Esophagus squamous epithelium (tissue), 5 donors: Measurements from ENCODE around the gene LDLRAD4. TPM values are rescaled to one million over a fixed set of nuclear protein-coding genes. Genes with fewer than 3 reads are reported as not detected.

Experiments used
- DNase-seq: peaks from one replicate; lab custom pipeline; 2025; lab: John Stamatoyannopoulos, UW
- H3K27ac ChIP-seq, 4 donors: fragments of 200-600 bp; sonication (generic); one replicate each; pipeline ENCODE4 v1.5.1; 2016 to 2019; ENCODE audit warnings: mild to moderate bottlenecking in 1 of 4
- H3K27me3 ChIP-seq, 4 donors: fragments of 200-600 bp; sonication (generic); 1 replicate in 3 of 4; 2 replicates in 1 of 4; pipeline versions ENCODE4 v1.5.1 to v1.6.0; 2017 to 2021; ENCODE audit warnings: antibody characterized with exemption in 1 of 4
- H3K36me3 ChIP-seq, 3 donors: fragments of 200-600 bp; sonication (generic); one replicate each; pipeline ENCODE4 v1.5.1; 2016 to 2019
- H3K4me1 ChIP-seq, 3 donors: fragments of 200-600 bp; sonication (generic); one replicate each; pipeline ENCODE4 v1.5.1; 2017 to 2019
- H3K4me3 ChIP-seq, 4 donors: fragments of 200-600 bp; sonication (generic); 1 replicate in 3 of 4; 2 replicates in 1 of 4; pipeline ENCODE4 v1.5.1; 2016 to 2019; ENCODE audit warnings: mild to moderate bottlenecking in 2 of 4, moderate library complexity in 1 of 4
- H3K9me3 ChIP-seq, 3 donors: fragments of 200-600 bp; sonication (generic); one replicate each; pipeline ENCODE4 v1.5.1; 2016 to 2019
- CTCF ChIP-seq, 6 experiments: fragments of 450-650 bp in 4 of 6; fragments of 200-600 bp in 2 of 6; sonication (generic) in 2 of 6; IDR thresholded peaks; one replicate each; pipeline ENCODE4 v1.5.1; 2016 to 2019; ENCODE audit warnings: antibody characterized with exemption in 6 of 6, mild to moderate bottlenecking in 4 of 6, moderate library complexity in 4 of 6
- POLR2A ChIP-seq, 4 donors: fragments of 450-650 bp; IDR thresholded peaks; one replicate each; pipeline ENCODE4 v1.6.1; 2017; ENCODE audit warnings: antibody characterized with exemption in 4 of 4, mild to moderate bottlenecking in 4 of 4, moderate library complexity in 3 of 4
- WGBS, 2 donors: methylation state at CpG; one replicate each; pipeline ENCODE4 v1.1.5; 2018; 5-methylcytosine and 5-hydroxymethylcytosine counted together
- intact Hi-C: fragments of 100-400 bp; cut with DNase I; formaldehyde crosslinking; loops from one replicate; pipeline ENCODE4 v1.15.0; 2022
- total RNA-seq, 4 donors: library from RNA; depleted of rRNA; stranded (reverse); fragments of >200 nt; gene quantifications; one replicate each; pipeline ENCODE4 v1.1.0, GENCODE V29; 2016
- donor health status: DM: yes; HTN: yes; CAD: no.

LDLRAD4 gene
- total RNA-seq, 4 donors from 2014 or later, result 0.91 to 17.9 (median 6.8) TPM

GRCh38 chr18:13229001-13229671, 10.6 kb downstream of the LDLRAD4 start:
- no peaks in the 10 kb centered on the region for H3K27me3 ChIP-seq
- no peak overlapping the region for H3K27ac ChIP-seq
- H3K4me1 ChIP-seq, result peaks cover 0 to 7% (median 5%) of the 10 kb centered on the region in 3 donors
- H3K4me3 ChIP-seq, result no peak overlapping the region
- 68 to 82% methylated on average over 8 to 12 of the region's 13 CpGs for WGBS, 2 donors
- TF ChIP-seq CTCF (IDR thresholded peaks at IDR 0.05), result no peak
- TF ChIP-seq POLR2A (IDR thresholded peaks at IDR 0.05), result no peak
- no peak for DNase-seq
- no peaks in the 10 kb centered on the region for H3K9me3 ChIP-seq
- no peaks in the 10 kb centered on the region for H3K36me3 ChIP-seq
- intact Hi-C loops, result no loop called here

GRCh38 chr18:13231151-13231550, 12.6 kb downstream of the LDLRAD4 start:
- intact Hi-C loops, result no loop called here
- no peak for TF ChIP-seq CTCF (IDR thresholded peaks at IDR 0.05)
- no peak for TF ChIP-seq POLR2A (IDR thresholded peaks at IDR 0.05)
- DNase-seq, result no peak
- Histone ChIP-seq H3K4me3 (no peak overlapping the region), H3K9me3 (no peaks in the 10 kb centered on the region), H3K27me3 (no peaks in the 10 kb centered on the region), H3K36me3 (no peaks in the 10 kb centered on the region), H3K27ac (no peak overlapping the region), H3K4me1 (peaks cover 0 to 18% (median 5%) of the 10 kb centered on the region in 3 donors)
- WGBS, 2 donors, result 85 to 89% methylated on average over 14 to 17 of the region's 17 CpGs

- no peaks in the 10 kb centered on the region for H3K9me3 ChIP-seq
- intact Hi-C loops, result no loop called here
- DNase-seq, result no peak
- WGBS, 2 donors, result 71 to 91% methylated on average over 19 to 27 of the region's 37 CpGs
- no peak for TF ChIP-seq POLR2A (IDR thresholded peaks at IDR 0.05)
- TF ChIP-seq CTCF (IDR thresholded peaks at IDR 0.05), result no peak
- no peaks in the 10 kb centered on the region for H3K36me3 ChIP-seq
- H3K4me3 ChIP-seq, result peak overlapping the region in 1 of 4 donors; percentile 21
- H3K27me3 ChIP-seq, result no peaks in the 10 kb centered on the region
- peaks cover 0 to 21% (median 5%) of the 10 kb centered on the region in 3 donors for H3K4me1 ChIP-seq
- no peak overlapping the region for H3K27ac ChIP-seq
These were observed 13.7 kb downstream of the LDLRAD4 start for GRCh38 chr18:13232086-13232917.

DNA sequence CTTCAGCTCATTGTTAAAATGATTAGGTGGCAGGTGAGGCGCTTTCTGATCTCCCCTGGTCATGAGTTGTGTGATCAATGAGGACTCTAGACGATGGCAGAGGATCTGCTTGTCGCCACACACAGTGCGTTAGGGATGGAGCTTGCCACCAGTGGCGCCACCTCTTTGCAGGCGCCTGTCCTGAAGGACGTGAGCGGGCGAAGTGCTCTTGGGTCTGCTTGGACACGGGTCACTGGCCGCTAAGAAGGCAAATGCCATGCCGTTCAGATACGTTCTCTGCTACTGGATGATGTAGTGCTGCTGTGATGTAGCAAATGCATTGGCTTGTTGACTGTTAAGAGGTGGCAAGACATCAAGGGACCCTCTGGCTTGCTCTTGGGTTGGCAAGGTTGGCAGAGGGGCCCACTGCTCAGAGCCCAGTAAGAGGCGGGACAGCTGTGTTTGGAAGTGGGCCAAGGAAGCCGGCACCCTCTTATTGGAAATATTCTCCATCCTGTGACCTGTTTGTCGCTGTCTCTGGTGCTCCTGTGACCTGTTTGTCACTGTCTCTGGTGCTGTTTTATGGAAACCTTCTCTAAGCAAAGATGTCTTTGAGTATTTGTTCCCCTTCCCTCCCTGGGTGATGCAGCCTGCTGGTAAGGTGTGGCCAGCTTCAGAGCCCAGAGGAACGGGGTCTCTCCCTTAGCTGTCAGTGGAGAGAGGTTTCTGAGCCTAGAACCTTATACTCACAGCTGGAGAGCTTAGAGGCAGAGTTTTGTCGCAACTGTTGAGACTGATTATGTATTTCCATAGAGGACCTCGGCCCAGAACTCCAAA, 14.6 kb downstream of the LDLRAD4 start:
- Histone ChIP-seq H3K4me3 (peak overlapping the region in 1 of 4 donors; percentile 21), H3K9me3 (no peaks in the 10 kb centered on the region), H3K4me1 (peaks cover 0 to 21% (median 5%) of the 10 kb centered on the region in 3 donors), H3K27me3 (no peaks in the 10 kb centered on the region), H3K27ac (no peak overlapping the region), H3K36me3 (no peaks in the 10 kb centered on the region)
- DNase-seq, result no peak
- 81 to 84% methylated on average over 7 to 8 of the region's 19 CpGs for WGBS, 2 donors
- no peak for TF ChIP-seq POLR2A (IDR thresholded peaks at IDR 0.05)
- intact Hi-C loops, result no loop called here
